ENCODE measurements around the gene C1orf216. TPM values are rescaled to one million over a fixed set of nuclear protein-coding genes. Genes with fewer than 3 reads are reported as not detected.
"Not testable (repeated sequence)": the region's sequence is repeated elsewhere in the genome, so short reads cannot be mapped to it uniquely, and the experiment has no call there.

C1orf216 gene, protein sequence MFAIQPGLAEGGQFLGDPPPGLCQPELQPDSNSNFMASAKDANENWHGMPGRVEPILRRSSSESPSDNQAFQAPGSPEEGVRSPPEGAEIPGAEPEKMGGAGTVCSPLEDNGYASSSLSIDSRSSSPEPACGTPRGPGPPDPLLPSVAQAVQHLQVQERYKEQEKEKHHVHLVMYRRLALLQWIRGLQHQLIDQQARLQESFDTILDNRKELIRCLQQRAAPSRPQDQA
- total RNA-seq, result 21.1 and 24.5 TPM in 2 replicates

DNA sequence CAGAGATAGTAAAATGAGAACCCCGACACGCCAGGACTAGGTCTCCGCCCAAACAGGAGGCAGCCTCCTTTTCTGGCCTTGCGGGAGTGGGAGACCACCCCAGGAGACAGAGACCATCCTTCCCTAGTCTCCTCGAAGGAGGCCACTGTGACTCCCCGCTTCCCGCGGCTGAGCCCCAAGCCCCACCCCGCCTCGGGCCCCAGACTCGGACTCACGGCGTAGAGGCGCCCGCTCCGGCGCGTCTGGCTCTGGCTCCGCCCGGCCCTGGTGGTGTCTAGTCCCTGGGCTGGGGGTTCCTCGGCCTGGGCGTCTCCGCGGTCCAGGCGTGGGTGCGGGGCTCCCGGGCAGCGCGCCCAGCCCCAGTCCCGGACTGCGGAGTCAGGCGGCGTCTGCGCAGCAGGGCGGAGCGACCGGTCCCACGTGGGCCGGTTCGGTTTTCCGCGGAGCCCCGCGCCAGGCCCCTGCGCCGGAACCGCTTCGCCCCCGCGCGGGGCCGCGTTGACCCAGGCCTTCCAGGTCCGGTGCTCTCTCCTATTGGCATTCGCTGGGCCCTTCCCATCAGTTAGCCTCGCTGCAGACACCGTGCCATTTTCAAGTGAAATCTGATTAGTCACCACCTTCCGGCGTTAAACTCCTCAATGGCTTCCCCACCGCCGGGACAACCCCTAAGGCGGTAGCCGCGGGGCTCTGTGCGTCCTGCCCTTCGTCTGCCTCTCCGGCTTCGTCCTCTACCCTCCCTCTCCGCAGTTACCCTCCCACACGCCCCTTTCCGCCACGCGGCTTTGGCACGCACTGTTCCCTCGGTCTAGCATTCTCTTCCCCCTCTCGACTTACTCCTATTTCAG is at the start of gene C1orf216:
C1orf216 (minus strand) TSS at position 393 of the 845 bp plus-strand sequence. CDS start 2,563 bp downstream, outside the sequence.
- no peak for DNase-seq (ENCODE audit: extremely low read depth, low read depth, low spot score)

DNA sequence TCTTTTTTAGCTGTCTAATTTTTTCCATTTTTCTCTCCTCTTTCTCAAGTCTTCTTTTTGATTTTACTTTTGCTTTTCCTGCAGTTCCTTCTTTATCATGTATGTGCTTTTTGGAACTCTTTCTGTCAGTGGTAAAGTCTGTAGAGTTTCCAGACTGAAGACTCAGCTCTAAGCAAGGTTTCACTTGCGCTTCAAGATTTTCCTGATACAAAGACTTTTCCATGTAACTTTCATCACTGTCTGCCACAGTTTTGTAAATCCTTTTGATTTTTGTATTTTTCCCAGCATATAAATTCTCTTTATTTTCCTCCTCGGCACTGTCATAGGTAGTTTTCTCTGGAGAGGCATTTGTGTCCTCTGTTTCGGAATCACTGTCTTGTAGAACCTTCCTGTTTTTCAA is 45.6 kb upstream of the C1orf216 start:
- no peak for DNase-seq (ENCODE audit: extremely low read depth, low read depth, low spot score)

DNA sequence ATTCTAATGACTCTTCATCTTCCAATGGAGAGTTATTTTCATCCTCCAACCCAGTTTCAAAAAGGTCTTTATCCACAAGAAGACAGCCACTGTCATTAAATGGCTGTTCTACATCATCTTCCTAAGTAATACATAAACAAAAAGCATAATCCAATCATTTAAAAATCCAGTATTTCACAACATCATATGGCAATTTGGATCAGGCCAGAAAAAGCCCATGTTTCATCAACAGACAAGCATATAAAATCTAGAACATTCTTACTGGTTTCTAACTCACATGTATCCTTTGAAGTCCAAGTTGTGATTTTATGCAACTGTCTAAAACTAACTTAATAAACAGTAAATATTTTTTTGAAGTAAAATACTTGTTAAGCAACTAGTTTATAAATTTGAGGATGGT is 44.5 kb upstream of the C1orf216 start:
- DNase-seq (ENCODE audit: extremely low read depth, low read depth, low spot score), result no peak

- no peak for DNase-seq (ENCODE audit: extremely low read depth, low read depth, low spot score)
These were observed 43.5 kb upstream of the C1orf216 start for GRCh38 chr1:35762141-35762540.

- DNase-seq (ENCODE audit: extremely low read depth, low read depth, low spot score), result no peak
These were observed 37.4 kb upstream of the C1orf216 start for GRCh38 chr1:35756064-35756463.

DNA sequence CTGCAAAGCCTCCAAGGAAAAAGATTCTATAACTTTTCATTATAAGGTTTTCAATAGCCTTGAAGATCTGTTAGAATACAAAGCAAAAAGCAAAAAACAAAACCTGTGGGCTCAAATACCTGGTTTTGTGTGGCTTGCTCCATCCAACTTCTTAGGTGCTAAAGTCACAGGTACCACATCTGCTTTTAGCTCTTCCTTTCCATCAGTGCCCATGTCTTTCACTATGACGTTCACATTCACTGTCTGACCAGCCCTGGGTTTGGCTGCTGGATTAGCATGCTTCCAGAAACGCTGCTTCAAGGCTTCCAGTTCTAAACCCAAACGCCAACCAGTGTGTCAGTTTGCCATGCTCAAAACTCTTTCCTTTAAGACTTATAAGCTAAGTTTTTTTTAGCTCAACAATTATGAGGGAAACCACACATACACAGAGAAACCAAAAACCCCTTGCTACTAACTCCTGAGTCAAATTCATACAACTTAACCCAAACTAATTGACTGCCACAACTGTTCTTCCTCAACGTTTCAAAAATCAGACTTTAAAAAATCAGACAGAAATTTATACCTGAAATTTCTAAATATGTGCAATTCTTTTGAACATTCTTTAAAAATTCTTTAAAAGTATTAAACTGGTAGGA is 35.1 kb upstream of the C1orf216 start:
- DNase-seq (ENCODE audit: extremely low read depth, low read depth, low spot score), result no peak

GRCh38 chr1:35748326-35748725 is 29.6 kb upstream of the C1orf216 start:
- no peak for DNase-seq (ENCODE audit: extremely low read depth, low read depth, low spot score)

- DNase-seq (ENCODE audit: extremely low read depth, low read depth, low spot score), result no peak
These were observed 26.5 kb upstream of the C1orf216 start for GRCh38 chr1:35745124-35745730.

- DNase-seq (ENCODE audit: extremely low read depth, low read depth, low spot score), result no peak
These were observed 18.4 kb upstream of the C1orf216 start for GRCh38 chr1:35737120-35737519.

DNA sequence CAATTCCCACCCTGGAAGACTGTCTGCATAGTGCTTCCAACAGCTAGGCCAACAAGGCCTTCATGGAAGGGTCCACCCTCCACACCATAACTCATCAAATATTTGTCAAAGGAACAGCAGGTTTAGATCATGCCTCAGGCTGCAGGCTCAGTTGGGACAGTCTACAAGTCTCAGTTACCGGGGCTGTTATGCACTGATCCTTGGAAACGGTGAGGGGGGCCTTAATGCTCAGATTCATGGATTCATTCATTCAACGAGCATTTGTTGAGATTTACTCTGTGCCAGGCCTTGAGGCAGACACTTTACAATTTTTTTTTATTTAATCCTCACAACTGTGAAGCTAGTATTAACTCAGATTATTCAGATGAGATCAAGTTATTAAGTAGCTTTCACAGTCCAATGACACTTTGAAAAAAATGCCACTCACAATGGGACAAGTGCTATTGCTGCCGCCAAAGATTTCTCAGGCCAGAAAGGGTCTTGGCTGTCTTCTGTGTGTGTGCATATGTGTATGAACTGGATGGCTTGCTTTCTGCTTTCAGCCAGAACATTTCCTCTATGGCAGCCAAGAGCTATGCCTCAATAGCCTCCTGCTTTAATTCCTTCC is 8.9 kb upstream of the C1orf216 start:
- DNase-seq (ENCODE audit: extremely low read depth, low read depth, low spot score), result no peak

GRCh38 chr1:35726450-35727433 is 8.1 kb upstream of the C1orf216 start:
- DNase-seq (ENCODE audit: extremely low read depth, low read depth, low spot score), result no peak

- DNase-seq (ENCODE audit: extremely low read depth, low read depth, low spot score), result no peak
These were observed 6.9 kb upstream of the C1orf216 start for GRCh38 chr1:35725596-35725995.

GRCh38 chr1:35717911-35718476 is 690 bp downstream of the C1orf216 start:
- DNase-seq (ENCODE audit: extremely low read depth, low read depth, low spot score), result no peak

DNA sequence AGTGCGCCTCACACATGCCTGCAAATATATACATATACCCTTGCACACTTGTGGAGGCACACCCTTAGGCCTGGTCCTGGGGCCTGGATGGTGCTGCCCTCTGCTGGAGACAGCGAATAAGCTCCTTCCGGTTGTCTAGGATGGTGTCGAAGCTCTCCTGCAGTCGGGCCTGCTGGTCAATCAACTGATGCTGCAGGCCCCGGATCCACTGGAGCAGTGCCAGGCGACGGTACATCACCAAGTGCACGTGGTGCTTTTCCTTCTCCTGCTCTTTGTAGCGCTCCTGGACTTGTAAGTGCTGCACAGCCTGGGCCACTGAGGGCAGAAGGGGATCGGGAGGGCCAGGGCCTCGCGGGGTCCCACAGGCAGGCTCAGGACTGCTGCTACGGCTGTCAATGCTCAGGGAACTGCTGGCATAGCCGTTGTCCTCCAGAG is 3.1 kb downstream of the C1orf216 start:
- DNase-seq (ENCODE audit: extremely low read depth, low read depth, low spot score), result no peak

GRCh38 chr1:35714921-35715567 is 3.6 kb downstream of the C1orf216 start:
- DNase-seq (ENCODE audit: extremely low read depth, low read depth, low spot score), result no peak

DNA sequence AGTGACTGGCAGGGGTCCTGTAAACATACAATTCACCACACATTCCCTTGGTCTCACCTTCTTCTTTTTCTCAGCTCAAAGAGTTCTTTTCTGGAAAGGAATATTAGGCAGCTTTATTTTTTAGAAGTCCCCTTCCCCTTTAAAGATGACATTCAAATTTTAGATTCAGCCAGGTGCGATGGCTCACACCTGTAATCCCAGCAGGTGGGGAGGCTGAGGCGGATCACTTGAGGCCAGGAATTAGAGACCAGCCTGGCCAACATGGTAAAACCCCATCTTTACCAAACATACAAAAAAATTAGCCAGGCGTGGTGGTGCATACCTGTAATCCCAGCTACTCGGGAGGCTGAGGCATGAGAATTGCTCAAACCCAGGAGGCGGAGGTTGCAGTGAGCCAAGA is 7.6 kb downstream of the C1orf216 start:
- not testable (repeated sequence) for DNase-seq (ENCODE audit: extremely low read depth, low read depth, low spot score)

GRCh38 chr1:35708952-35709351 is 9.7 kb downstream of the C1orf216 start:
- DNase-seq (ENCODE audit: extremely low read depth, low read depth, low spot score), result no peak

DNA sequence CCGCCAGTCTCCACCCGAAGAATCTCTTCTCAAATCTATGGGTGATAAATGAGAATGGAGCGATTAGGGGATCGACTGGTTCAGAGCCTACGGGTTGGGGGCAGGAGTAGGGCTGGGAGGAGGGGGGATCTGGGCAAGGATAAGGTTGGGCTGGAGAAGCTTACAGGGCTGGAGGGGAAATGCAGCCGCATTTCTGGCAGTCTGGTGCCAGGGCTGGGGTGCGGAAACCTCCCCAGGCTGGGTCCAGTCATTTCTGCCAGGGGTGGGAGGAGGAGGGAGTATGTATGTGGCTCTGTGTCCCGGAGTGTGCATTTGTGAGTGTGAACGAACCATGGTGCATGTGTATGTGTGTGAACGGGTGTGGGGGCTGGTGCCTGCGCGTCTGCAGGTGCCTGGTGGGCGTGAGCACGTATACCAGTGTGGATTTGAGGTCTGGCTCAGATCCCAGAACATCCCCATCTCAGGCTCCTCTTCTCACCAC is 10.2 kb downstream of the C1orf216 start:
- no peak for DNase-seq (ENCODE audit: extremely low read depth, low read depth, low spot score)
